Prostate gland (tissue), 2 donors: Measurements from ENCODE around the gene DNAJC27.

Experiments
- CTCF ChIP-seq, 4 experiments: fragments of 200-600 bp in 2 of 4; fragments of 450-650 bp in 2 of 4; sonication (generic) in 2 of 4; IDR thresholded peaks; 1 replicate in 3 of 4; 2 replicates in 1 of 4; pipeline ENCODE4 v1.5.1; 2016 to 2019; ENCODE audit warnings: antibody characterized with exemption in 4 of 4, mild to moderate bottlenecking in 2 of 4, moderate library complexity in 2 of 4
- POLR2A ChIP-seq: fragments of 450-650 bp; IDR thresholded peaks from one replicate; pipeline ENCODE4 v1.6.1; 2016; ENCODE audit warnings: antibody characterized with exemption, mild to moderate bottlenecking
- POLR2AphosphoS5 ChIP-seq: sonication (generic); formaldehyde crosslinking; IDR thresholded peaks from one replicate; pipeline ENCODE4 v1.6.1; 2017; ENCODE audit warnings: antibody characterized with exemption

GRCh38 chr2:24969784-24970183 lies 2.0 kb downstream of the DNAJC27 start:
- no peak for TF ChIP-seq POLR2A
- no peak for TF ChIP-seq CTCF (IDR thresholded peaks at IDR 0.05)
- TF ChIP-seq POLR2AphosphoS5, result no peak
